ENCODE data around the gene PGBD2.
"Not testable (repeated sequence)": the region's sequence is repeated elsewhere in the genome, so short reads cannot be mapped to it uniquely, and the experiment has no call there.

The PGBD2 gene

DNA sequence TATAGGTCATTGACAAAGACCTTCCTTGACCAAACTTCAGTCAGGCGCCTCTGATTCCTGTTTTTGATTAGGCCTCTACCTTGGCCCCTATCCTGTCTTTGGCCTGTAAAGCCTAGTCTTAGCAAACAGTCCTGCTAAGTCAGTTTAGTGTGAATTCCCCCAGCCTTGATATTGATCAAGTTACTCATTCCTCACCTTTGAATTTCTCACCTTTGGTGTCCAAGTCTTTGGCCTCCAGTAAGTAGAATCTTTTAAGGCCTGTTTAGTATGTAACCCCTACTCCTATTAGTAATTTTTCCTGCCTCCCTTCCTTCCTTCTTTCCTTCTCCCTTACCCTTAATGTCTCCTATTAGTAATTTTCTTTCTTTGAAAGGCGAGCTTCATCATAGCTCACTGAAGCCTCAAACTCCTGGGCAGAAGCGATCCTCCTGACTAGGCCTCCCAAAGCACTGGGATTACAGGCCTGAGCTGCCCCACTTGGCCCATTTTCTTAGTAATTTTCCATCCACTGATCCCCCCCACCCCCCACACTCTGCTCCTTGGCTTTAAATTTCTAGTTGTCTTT lies 34.1 kb upstream of the PGBD2 start:
- Histone ChIP-seq H3K9me3 (ENCODE audit: control insufficient read depth, insufficient read depth, low read depth, low read length) (no peaks in the 10 kb centered on the region), H3K36me3 (ENCODE audit: control insufficient read depth, insufficient read depth, low read length) (no peaks in the 10 kb centered on the region), H3K9ac (ENCODE audit: low read length) (no peak overlapping the region), H3K27me3 (ENCODE audit: control insufficient read depth, insufficient read depth, low read length) (no peaks in the 10 kb centered on the region), H3K4me3 (ENCODE audit: low read depth, low read length) (peak overlapping the region; percentile 27), H3K4me1 (ENCODE audit: control insufficient read depth, insufficient read depth, low read length) (no peaks in the 10 kb centered on the region), H3K27ac (ENCODE audit: low read depth, low read length) (no peak overlapping the region)

DNA sequence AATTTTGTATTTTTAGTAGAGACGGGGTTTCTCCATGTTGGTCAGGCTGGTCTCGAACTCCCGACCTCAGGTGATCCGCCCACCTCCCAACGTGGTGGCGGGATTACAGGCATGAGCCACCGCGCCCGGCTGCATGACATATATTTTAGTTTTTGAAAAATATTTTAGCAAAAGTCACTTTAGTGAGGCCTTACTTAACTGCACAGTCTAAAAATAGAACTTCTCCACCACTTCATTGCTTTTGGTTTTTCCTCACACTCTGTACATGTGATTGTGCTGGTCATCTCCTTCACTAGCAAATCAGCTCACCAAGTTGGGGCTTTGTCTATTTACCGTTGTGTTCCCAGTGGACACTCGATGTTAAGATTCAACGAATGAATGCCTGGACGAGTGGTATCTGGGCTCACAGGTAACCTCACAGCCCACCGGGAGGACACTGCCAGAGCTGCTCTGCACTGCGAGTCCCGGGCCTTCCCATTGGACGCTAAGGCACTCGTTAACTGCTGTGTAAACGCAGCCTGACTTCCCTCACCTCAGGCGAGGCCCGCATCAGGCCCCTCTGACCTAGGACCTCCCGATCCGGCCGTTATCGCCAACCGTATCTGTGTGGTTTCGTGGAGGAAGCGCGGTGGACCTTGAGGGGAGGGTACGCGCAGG lies 33.2 kb upstream of the PGBD2 start:
- Histone ChIP-seq H3K9ac (ENCODE audit: low read length) (peak overlapping the region; percentile 74), H3K4me3 (ENCODE audit: low read depth, low read length) (peak overlapping the region; percentile 79), H3K36me3 (ENCODE audit: control insufficient read depth, insufficient read depth, low read length) (no peaks in the 10 kb centered on the region), H3K27ac (ENCODE audit: low read depth, low read length) (no peak overlapping the region), H3K27me3 (ENCODE audit: control insufficient read depth, insufficient read depth, low read length) (no peaks in the 10 kb centered on the region), H3K4me1 (ENCODE audit: control insufficient read depth, insufficient read depth, low read length) (no peaks in the 10 kb centered on the region), H3K9me3 (ENCODE audit: control insufficient read depth, insufficient read depth, low read depth, low read length) (no peaks in the 10 kb centered on the region)

DNA sequence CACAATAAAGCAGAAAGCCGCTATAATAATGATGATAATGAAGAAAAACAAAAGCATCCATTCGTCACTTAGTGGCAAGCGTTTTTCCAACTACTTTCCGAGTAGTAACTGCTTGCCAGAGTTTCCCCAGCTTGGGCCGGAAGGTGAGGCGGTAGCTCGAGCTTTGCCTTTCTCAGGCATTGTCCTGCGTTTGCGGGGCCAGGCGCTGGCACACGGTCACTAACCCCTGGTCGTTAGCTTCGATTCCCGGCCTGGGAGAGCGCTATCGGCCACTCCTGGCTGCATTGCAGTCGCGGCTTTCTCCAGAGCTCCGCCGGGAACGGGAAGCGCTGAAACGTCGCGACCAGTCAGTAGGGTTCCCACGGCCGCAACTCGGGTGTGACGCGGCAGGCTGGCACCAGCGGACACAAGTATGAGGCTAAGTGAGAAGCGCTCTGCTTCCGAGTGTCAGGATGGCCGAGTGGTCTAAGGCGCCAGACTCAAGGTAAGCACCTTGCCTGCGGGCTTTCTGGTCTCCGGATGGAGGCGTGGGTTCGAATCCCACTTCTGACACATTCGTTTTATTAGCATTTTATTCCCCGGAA lies 32.5 kb upstream of the PGBD2 start:
- Histone ChIP-seq H3K27me3 (ENCODE audit: control insufficient read depth, insufficient read depth, low read length) (no peaks in the 10 kb centered on the region), H3K27ac (ENCODE audit: low read depth, low read length) (no peak overlapping the region), H3K9me3 (ENCODE audit: control insufficient read depth, insufficient read depth, low read depth, low read length) (no peaks in the 10 kb centered on the region), H3K4me1 (ENCODE audit: control insufficient read depth, insufficient read depth, low read length) (no peaks in the 10 kb centered on the region), H3K4me3 (ENCODE audit: low read depth, low read length) (peak overlapping the region; percentile 79), H3K36me3 (ENCODE audit: control insufficient read depth, insufficient read depth, low read length) (no peaks in the 10 kb centered on the region), H3K9ac (ENCODE audit: low read length) (peak overlapping the region; percentile 74)

DNA sequence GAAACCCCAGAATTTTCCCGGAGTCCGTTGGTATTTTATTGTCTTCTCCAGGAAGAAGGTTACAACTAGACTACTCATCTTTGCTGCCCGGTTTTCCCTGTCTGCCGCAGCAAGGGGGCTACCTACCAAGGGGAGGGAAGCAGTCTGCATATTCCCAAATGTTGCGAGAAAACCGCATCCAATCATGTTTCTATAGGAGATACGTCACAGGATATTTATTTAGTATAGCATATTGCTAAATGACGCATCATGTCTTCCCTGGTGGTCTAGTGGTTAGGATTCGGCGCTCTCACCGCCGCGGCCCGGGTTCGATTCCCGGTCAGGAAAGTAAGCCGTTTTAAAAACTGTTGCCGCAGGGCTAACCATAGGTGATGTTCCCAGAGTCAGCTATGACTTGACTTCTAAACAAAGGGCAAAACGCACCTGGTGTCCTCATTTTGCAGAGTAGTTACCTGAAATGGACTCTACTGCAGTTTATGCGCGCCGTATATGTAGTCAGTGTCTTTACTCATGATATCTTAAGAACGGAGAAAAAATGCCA lies 32.0 kb upstream of the PGBD2 start:
- Histone ChIP-seq H3K4me1 (ENCODE audit: control insufficient read depth, insufficient read depth, low read length) (no peaks in the 10 kb centered on the region), H3K27ac (ENCODE audit: low read depth, low read length) (no peak overlapping the region), H3K4me3 (ENCODE audit: low read depth, low read length) (peak overlapping the region; percentile 79), H3K36me3 (ENCODE audit: control insufficient read depth, insufficient read depth, low read length) (no peaks in the 10 kb centered on the region), H3K9ac (ENCODE audit: low read length) (peak overlapping the region; percentile 53), H3K27me3 (ENCODE audit: control insufficient read depth, insufficient read depth, low read length) (no peaks in the 10 kb centered on the region), H3K9me3 (ENCODE audit: control insufficient read depth, insufficient read depth, low read depth, low read length) (no peaks in the 10 kb centered on the region)

DNA sequence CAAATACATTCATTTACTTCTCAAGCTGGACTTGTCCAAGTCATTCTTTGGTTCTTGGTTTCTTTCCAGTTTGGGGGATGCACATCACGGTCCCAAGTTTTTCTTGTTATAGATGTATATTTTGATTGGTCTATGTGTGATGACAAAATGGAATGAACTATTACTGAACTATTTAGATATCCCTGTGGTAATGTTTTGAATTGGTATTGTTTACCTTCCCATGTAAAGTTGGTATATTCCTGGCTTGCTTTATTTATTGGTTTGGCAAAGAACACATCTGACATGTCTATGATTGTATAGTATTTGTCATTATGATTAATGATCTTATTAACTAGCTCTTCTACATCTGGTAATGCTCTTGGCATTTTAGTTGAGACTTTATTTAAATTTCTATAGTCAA lies 24.8 kb upstream of the PGBD2 start:
- peaks cover 7% of the 10 kb centered on the region for H3K4me1 ChIP-seq (ENCODE audit: control insufficient read depth, insufficient read depth, low read length)
- H3K9me3 ChIP-seq (ENCODE audit: control insufficient read depth, insufficient read depth, low read depth, low read length): no peaks in the 10 kb centered on the region
- no peak overlapping the region for H3K9ac ChIP-seq (ENCODE audit: low read length)
- no peak overlapping the region for H3K27ac ChIP-seq (ENCODE audit: low read depth, low read length)
- no peaks in the 10 kb centered on the region for H3K36me3 ChIP-seq (ENCODE audit: control insufficient read depth, insufficient read depth, low read length)
- no peaks in the 10 kb centered on the region for H3K27me3 ChIP-seq (ENCODE audit: control insufficient read depth, insufficient read depth, low read length)
- H3K4me3 ChIP-seq (ENCODE audit: low read depth, low read length): no peak overlapping the region

DNA sequence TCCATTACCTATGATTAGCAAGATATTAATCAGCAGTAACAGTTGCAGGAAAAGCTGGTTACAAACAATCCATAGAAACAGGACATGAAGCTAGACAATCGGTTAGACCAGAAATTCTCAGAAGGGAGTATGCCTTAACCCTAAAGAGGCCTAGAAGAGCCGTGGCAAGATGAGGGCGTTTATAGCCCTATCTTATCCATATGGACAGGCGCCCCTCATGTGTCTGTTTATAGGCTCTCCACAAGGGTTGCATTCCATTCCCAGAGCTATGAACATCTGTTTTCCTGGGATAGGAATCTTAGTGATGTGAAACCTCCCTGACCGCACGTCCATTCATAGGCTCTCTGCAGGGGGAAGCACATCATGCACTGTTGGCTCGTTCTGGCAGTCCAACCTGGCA lies 23.6 kb upstream of the PGBD2 start:
- H3K27me3 ChIP-seq (ENCODE audit: control insufficient read depth, insufficient read depth, low read length); H3K4me3 ChIP-seq (ENCODE audit: low read depth, low read length); H3K36me3 ChIP-seq (ENCODE audit: control insufficient read depth, insufficient read depth, low read length); H3K27ac ChIP-seq (ENCODE audit: low read depth, low read length); H3K9me3 ChIP-seq (ENCODE audit: control insufficient read depth, insufficient read depth, low read depth, low read length); H3K9ac ChIP-seq (ENCODE audit: low read length): not testable (repeated sequence)
- peaks cover 13% of the 10 kb centered on the region for H3K4me1 ChIP-seq (ENCODE audit: control insufficient read depth, insufficient read depth, low read length)

DNA sequence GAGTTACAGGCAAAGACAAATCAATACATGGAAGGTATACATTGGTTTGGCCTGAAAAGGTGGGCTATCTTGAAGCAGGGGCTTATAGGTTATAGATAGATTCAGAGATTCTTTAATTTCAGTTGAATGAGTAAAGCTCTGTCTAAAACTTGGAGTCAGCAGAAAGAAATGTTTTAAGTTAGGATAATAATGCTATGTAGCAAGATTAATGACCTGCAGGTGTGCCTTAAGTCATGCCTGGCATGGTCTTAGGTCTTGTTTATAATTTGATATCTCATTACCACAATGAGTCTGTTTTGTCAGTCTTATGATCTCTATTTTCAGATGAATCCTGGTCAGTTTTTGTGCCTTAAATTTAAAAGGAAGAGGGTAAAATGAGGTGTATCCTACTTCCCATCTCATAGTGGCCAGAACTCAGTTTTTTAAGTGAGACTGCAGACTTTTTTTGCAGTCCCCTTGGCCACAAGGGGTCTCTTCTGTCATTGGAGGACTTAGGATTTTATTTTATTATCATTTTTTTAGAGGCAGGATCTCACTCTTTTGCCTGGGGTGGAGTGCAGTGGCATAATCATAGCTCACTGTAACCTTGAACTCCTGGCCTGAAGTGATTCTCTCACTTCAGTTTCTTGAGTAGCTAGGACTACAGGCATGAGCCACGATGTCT lies 21.3 kb upstream of the PGBD2 start:
- Histone ChIP-seq H3K4me3 (ENCODE audit: low read depth, low read length) (no peak overlapping the region), H3K9ac (ENCODE audit: low read length) (no peak overlapping the region), H3K9me3 (ENCODE audit: control insufficient read depth, insufficient read depth, low read depth, low read length) (no peaks in the 10 kb centered on the region), H3K4me1 (ENCODE audit: control insufficient read depth, insufficient read depth, low read length) (peaks cover 16% of the 10 kb centered on the region), H3K27ac (ENCODE audit: low read depth, low read length) (no peak overlapping the region), H3K27me3 (ENCODE audit: control insufficient read depth, insufficient read depth, low read length) (no peaks in the 10 kb centered on the region), H3K36me3 (ENCODE audit: control insufficient read depth, insufficient read depth, low read length) (no peaks in the 10 kb centered on the region)

DNA sequence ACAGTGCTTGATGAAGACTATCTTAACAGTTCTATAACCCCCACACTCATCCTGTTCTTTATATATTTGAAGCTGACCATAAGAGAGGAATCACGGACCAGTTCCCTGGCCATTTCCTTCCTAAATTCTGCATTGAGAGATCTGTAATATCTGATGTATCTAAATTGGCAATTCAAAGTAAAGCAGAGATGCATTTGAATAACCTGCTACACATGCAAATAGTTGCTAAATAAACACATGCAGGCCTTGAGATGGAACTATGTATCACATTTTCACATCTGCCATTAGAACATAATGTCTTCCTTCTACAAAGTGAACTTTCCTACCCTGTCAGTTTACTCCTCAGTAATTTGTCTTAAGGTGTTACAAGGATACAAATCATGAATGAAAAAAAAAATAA lies 20.4 kb upstream of the PGBD2 start:
- H3K9ac ChIP-seq (ENCODE audit: low read length): no peak overlapping the region
- peaks cover 16% of the 10 kb centered on the region for H3K4me1 ChIP-seq (ENCODE audit: control insufficient read depth, insufficient read depth, low read length)
- no peak overlapping the region for H3K27ac ChIP-seq (ENCODE audit: low read depth, low read length)
- H3K4me3 ChIP-seq (ENCODE audit: low read depth, low read length): no peak overlapping the region
- H3K27me3 ChIP-seq (ENCODE audit: control insufficient read depth, insufficient read depth, low read length): no peaks in the 10 kb centered on the region
- no peaks in the 10 kb centered on the region for H3K9me3 ChIP-seq (ENCODE audit: control insufficient read depth, insufficient read depth, low read depth, low read length)
- H3K36me3 ChIP-seq (ENCODE audit: control insufficient read depth, insufficient read depth, low read length): no peaks in the 10 kb centered on the region

DNA sequence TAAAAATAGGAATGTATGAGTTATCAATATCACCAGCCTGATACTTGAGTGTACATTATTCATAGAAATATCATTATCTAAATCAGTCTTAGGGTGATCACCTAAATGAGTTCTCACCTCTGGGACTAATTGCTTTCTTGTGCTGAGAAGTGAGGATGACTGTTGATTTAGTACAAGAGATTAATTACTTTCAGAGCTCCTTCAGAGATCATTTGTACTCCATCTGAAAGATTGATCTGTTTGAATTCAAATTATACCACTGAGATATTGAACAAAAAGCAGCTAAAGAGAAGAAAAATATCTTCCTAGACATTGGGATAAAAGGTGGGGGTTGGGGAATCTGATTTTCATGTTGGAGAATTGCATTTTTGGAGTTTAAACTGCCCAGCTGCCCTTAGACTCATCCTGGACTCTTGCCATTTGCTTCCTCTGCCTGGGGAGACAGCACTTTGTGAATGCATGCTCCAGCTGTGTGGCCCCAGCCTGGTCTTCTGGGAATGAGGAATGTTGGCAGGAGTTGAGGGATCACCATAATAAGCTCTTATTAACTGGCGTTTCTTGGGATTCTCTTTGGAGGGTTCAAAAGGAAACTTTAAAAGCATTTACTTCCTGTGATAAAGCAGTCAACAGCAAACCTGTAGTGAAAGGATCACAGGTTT lies 19.7 kb upstream of the PGBD2 start:
- Histone ChIP-seq H3K27ac (ENCODE audit: low read depth, low read length) (no peak overlapping the region), H3K4me1 (ENCODE audit: control insufficient read depth, insufficient read depth, low read length) (peaks cover 16% of the 10 kb centered on the region), H3K9ac (ENCODE audit: low read length) (no peak overlapping the region), H3K4me3 (ENCODE audit: low read depth, low read length) (no peak overlapping the region), H3K36me3 (ENCODE audit: control insufficient read depth, insufficient read depth, low read length) (no peaks in the 10 kb centered on the region), H3K9me3 (ENCODE audit: control insufficient read depth, insufficient read depth, low read depth, low read length) (no peaks in the 10 kb centered on the region), H3K27me3 (ENCODE audit: control insufficient read depth, insufficient read depth, low read length) (no peaks in the 10 kb centered on the region)

DNA sequence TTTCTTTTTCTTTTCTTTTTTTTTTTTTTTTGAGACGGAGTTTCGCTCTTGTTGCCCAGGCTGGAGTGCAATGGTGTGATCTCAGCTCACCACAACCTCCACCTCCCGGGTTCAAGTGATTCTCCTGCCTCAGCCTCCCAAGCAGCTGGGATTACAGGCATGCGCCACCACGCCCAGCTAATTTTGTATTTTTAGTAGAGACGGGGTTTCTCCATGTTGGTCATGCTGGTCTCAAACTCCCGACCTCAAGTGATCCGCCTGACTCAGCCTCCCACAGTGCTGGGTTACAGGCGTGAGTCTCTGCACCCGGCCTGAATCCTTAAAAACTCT lies 16.2 kb upstream of the PGBD2 start:
- H3K4me3 ChIP-seq (ENCODE audit: low read depth, low read length); H3K9ac ChIP-seq (ENCODE audit: low read length); H3K36me3 ChIP-seq (ENCODE audit: control insufficient read depth, insufficient read depth, low read length); H3K27me3 ChIP-seq (ENCODE audit: control insufficient read depth, insufficient read depth, low read length); H3K9me3 ChIP-seq (ENCODE audit: control insufficient read depth, insufficient read depth, low read depth, low read length); H3K27ac ChIP-seq (ENCODE audit: low read depth, low read length): not testable (repeated sequence)
- H3K4me1 ChIP-seq (ENCODE audit: control insufficient read depth, insufficient read depth, low read length): peaks cover 16% of the 10 kb centered on the region

Measured in HUES6 (cell line).